MV-4-11 (cell line): ENCODE data around the gene SUN1.
"Not testable (repeated sequence)": the region's sequence is repeated elsewhere in the genome, so short reads cannot be mapped to it uniquely, and the experiment has no call there.

Experiments
- DNase-seq: peaks from one replicate; lab custom pipeline; 2025; lab: John Stamatoyannopoulos, UW

The SUN1 gene

GRCh38 chr7:857661-858060 lies 25.4 kb downstream of the SUN1 start:
- DNase-seq = no peak

GRCh38 chr7:859359-860030 lies 27.2 kb downstream of the SUN1 start:
- DNase-seq = no peak

GRCh38 chr7:860149-860548 lies 27.9 kb downstream of the SUN1 start:
- DNase-seq = no peak

GRCh38 chr7:861222-861621 lies 28.9 kb downstream of the SUN1 start:
- DNase-seq = no peak

GRCh38 chr7:862157-862556 lies 29.9 kb downstream of the SUN1 start:
- DNase-seq = no peak

GRCh38 chr7:863106-863505 lies 30.8 kb downstream of the SUN1 start:
- no peak for DNase-seq

- no peak for DNase-seq
Measured at GRCh38 chr7:865921-866320, 33.6 kb downstream of the SUN1 start.

GRCh38 chr7:867001-867405 lies 34.7 kb downstream of the SUN1 start:
- no peak for DNase-seq

GRCh38 chr7:867406-868188 lies 35.3 kb downstream of the SUN1 start:
- DNase-seq = no peak

GRCh38 chr7:868189-868486 lies 35.9 kb downstream of the SUN1 start:
- DNase-seq = no peak

GRCh38 chr7:869348-869747 lies 37.1 kb downstream of the SUN1 start:
- DNase-seq = no peak

GRCh38 chr7:871900-872537 lies 39.7 kb downstream of the SUN1 start:
- DNase-seq = no peak

GRCh38 chr7:872685-873084 lies 40.4 kb downstream of the SUN1 start:
- not testable (repeated sequence) for DNase-seq

- DNase-seq = peak; percentile 87
Measured at GRCh38 chr7:873367-874002, 41.2 kb downstream of the SUN1 start.

- no peak for DNase-seq
Measured at GRCh38 chr7:874031-874749, 41.9 kb downstream of the SUN1 start.

- DNase-seq = no peak
Measured at GRCh38 chr7:875051-875450, 42.8 kb downstream of the SUN1 start.

- no peak for DNase-seq
Measured at GRCh38 chr7:875476-876076, 43.3 kb downstream of the SUN1 start.

- peak; percentile 89 for DNase-seq
Measured at GRCh38 chr7:876077-876971, 44.0 kb downstream of the SUN1 start, which contains the start of gene GET4. GET4 (plus strand) TSS chr7:876554; CDS start chr7:876646, 92 bp downstream.

- DNase-seq = no peak
Measured at GRCh38 chr7:876972-877311, 44.7 kb downstream of the SUN1 start.

GRCh38 chr7:877312-878232 lies 45.3 kb downstream of the SUN1 start:
- DNase-seq = no peak
